Measurements from ENCODE around the gene URGCP.

URGCP gene

DNA sequence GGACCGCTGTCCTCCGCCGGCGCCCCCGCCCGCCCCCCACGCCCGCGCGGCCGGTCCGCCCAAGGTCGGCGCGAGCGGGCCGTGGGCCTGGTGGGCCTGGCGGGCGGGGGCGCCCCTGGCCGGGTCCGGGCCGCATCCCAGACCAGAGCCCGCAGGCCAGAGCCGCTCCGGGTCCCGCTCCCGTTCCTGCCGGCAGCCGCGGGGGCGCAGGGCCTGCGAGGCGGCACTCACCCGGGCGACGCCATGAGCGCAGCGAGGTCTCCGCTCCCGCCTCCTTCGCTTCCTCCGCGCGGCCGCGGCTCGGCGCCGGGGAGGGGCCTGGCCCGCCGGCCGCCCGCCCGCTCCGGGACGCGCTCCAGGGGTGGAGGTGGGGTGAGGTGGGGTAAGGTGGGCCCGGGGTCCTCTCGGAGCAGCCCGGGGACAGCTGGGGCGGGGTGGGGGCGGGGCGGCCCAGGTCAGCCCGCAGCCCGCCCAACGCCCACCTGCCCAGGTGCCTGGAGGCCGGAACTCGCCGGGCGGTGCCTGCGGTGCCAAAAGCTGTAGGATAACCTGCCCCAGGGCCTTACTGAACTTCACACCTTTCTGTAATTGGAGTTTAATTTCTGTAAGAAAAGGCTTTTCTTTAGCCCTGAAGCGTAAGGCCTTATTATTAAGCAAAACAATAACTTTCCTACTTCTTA, at the start of gene URGCP:
TSS of gene URGCP (minus strand) at position 266 of the 680 bp plus-strand sequence. CDS start at position 245, 21 bp downstream.
- peak; percentile 39 to 60 for DNase-seq

GRCh38 chr7:43956027-43956426, 49.6 kb upstream of the URGCP start:
- DNase-seq = no peak

GRCh38 chr7:43954524-43955228, 48.3 kb upstream of the URGCP start:
- peak in 1 of 2 experiments; percentile 5 for DNase-seq

DNA sequence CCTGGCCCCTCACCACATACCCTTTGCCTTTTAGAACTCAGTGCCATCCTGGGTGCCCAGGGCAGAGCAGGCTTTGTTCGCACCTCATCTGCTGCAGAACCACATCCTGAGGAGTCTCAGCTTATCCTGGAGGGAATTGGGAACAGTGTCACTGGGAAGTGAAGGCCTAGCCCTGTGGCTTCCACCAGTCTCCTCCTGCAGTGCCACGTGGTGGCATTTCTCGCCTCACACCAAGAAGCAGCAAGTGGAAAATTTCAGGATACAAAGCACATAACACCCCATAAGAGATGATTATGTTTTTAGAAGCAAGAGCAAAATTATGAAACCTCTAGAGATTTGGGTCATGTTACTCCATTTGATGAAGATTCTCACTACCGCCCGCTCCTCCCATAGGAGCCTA, 46.7 kb upstream of the URGCP start:
- DNase-seq = no peak

DNA sequence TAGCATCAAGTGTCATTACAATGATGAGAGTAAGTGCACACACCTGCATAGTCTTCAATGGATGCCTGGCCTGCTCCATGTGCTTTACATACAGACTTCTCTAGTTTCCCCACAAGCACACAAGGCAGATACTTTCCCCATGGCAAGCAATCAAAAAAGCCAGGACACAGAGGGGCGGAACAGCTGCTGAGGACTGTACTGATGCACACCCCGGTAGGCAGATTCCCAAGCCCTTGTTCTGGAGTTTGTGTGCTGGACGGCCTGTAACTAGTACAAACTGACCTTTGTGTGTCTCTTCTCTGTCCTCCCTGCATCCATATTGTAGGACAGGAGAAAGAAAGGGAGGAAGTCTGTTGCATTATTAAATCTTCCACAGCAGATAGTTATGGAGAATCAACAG, 45.6 kb upstream of the URGCP start:
- no peak for DNase-seq

DNA sequence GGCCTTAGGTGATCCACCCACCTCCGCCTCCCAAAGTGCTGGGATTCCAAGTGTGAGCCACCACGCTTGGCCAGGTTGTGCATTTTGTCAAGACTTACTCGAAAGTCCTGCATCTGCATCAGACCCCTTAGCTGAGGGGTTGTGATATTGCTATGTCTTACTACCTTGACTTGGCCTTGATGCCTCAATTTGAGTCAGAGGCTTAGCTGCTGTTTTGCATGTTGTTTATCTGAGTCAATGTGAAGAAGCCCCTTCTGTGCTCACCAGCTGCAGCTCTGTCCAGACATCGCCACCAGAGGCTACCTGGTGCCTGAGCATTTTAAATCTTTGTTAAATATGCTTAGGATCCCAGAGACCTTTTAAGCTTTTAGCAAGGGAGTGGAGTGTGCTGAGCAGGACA, 37.9 kb upstream of the URGCP start:
- DNase-seq = no peak

- no peak for DNase-seq
Measured at GRCh38 chr7:43943417-43944187, 37.2 kb upstream of the URGCP start.

DNA sequence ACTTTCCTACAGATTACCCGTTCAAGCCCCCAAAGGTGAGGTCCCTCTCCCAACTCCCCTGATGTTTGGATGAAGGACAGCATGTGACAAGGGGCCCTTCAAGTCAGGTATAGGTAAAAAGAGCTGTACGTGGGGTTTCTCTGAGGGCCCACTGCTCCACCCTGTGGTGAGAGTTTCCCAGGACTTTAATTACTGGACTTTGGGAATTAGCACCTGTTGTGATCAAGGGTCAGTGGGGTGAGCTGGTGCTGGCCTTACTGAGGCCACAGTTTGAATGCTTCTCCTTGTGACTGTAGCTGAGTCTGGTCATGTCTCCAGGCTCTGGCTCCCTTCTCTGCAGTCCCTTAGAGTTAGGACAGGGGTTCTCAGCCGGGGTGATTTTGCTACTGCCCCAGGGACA, 36.6 kb upstream of the URGCP start:
- no peak for DNase-seq

GRCh38 chr7:43942250-43942649, 35.9 kb upstream of the URGCP start:
- DNase-seq = no peak

DNA sequence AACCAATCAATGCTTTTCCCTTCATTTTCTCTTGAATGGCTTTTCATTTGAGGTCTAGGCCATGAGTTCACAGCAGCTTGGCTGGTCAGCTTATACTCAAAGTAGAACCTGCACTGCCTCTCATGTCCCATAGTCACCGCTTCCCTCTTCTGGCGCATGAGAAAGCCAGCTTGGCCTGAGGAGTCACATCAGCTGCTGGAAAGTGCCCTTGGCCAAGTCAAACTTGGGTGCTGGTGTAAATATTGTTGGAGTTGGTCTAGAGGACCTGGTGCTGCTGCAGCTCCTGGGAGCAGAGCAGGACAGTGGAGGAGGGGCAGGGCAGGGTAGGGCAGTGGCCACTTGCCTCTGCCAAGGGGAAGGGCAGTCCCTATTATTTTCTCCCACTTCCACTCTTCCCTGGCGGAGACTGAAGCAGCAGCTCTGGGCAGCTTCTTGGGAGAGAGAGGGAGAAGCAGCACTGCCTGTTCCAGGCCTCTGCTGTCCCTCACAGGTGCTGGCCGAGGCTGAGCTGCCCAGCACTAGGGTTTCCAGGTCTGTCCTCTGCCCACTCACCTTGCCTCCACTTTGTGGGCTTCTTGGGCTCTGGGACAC, 32.6 kb upstream of the URGCP start:
- no peak for DNase-seq

GRCh38 chr7:43937444-43937843, 31.0 kb upstream of the URGCP start:
- no peak for DNase-seq

DNA sequence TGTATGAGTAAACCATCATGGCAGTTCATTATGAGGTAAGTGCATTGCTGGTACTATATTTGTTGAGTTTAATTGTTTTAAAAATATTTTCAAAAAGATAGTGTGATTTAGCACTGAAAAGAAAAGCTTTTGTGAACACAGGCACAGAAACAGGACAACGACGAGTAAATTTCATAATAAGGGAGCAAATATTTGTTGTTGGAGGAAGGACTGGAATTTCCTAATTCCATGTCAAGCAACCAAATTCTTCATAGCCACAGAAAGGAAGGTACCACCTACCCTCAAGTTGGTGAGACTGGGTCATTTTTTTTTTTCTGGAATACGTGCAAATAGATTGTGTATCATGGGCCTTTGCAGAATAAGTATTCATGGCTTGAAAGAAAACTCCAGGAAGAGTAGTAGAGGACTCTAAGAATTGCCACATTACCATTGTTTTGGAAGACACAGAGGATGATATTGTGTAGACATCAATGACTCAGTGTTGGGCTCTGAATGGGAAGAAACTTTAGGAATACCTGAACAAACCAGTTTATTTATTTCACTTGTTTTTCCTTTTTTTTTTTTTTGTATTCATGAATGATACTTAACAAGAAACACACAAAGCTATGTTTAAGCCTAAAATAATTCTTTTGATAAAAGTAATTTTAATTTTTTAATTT, 27.6 kb upstream of the URGCP start:
- no peak for DNase-seq

- DNase-seq = peak; percentile 13 to 42
Measured at GRCh38 chr7:43931346-43931745, 24.9 kb upstream of the URGCP start.

- DNase-seq = no peak
Measured at GRCh38 chr7:43929529-43930457, 23.4 kb upstream of the URGCP start.

DNA sequence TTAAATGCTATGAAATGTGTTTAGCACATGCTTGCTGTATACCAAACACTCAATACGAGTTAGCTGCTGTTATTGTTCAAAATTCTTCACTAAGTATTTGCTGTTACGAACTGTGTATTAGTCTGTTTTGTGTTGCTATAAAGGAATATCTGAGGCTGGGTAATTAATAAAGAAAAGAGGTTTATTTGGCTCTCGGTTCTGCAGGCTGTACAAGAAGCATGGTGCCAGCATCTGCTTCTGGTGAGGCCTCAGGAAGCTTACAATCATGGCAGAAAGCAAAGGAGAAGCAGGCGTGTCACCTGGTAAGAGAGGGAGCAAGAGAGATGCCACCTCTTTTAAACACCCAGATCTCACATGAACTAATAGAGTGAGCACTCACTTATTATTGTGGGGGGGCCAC, 21.4 kb upstream of the URGCP start:
- no peak for DNase-seq

- no peak for DNase-seq
Measured at GRCh38 chr7:43926798-43927123, 20.4 kb upstream of the URGCP start.

DNA sequence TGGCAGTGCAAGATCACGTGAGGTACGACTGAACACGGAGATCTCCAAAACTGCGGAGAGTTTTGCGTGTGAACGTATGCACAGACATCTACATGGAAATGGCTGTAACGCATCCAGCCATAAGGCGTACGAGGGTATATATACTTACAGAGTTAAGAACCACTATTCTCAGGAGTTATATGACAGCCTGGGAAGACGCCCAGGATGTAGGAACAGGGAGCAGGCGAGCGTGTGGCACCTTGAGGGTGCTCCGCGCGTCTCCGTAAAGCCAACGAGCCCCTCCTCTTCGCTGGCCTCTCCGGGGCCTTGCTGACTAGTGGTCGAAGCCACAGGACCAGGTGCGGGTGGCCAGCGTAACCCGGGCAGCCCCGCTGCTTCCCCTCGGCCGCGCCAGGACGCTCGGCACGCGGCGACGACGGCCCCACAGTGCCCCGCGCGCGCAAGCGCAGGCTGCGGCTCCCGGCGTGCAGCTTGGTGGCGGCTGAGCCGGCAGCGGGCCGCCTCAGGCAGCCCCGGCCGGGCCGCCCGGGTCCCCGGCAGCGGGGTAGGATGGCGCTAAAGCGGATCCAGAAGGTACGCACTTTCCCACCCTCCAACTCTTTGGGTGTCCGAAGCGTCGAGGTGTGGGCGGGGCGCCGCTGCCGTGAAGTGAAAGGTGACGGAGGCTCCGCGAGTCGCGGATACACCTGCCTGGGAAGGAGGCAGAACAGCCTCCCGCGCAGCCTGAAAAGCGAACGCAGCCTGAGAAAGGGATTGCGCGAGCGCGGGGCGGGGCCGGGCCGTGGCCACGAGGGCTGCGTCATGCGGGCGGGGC, 19.8 kb upstream of the URGCP start, which contains the start of gene UBE2D4:
TSS of gene UBE2D4 (plus strand) at position 453 of the 814 bp plus-strand sequence. CDS start at position 550, 97 bp downstream.
- peak; percentile 90 for DNase-seq

GRCh38 chr7:43922726-43923125, 16.3 kb upstream of the URGCP start:
- no peak for DNase-seq

DNA sequence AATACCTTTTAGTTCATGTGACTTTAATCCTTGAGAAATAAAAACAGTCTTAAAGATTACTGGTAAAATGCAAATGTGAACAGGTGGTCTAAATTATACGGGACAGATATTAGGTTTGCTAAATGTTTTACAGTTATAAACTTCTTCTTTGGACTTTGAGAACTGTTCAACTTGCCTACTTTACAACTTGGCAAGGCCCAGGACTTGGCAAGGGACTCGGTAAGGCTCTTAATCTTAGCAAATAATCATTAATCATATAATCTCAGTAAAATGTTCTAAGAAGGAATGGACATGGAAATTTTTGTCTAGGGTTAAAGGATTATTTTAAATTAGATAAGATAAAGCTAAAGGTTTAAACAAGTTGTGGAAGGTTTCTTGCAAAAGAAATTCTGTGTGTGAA, 15.0 kb upstream of the URGCP start:
- DNase-seq = no peak

GRCh38 chr7:43915907-43916306, 9.5 kb upstream of the URGCP start:
- DNase-seq = no peak

DNA sequence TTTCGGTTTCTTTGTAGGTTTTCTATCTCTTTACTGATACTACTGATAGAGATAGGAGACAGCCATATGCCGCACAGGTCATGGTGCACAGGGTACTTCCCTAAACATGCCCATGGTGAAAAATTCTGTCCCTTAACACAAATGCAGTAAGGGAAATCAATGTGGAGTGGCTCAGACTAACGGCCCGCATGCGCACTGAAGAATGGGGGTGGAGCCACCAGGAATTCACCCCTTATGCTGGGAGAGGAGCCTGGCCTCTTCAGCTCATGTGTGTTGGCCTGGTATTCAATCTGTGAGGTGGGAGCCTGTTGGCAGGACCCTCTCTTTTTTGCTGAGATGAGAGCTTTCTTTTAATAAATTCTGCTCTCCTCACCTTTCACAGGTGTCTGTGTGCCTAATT, 8.4 kb upstream of the URGCP start:
- no peak for DNase-seq
